Prostate gland (tissue), 2 donors: ENCODE measurements around the gene ZNF69.

Experiments
- POLR2A ChIP-seq: fragments of 450-650 bp; IDR thresholded peaks from one replicate; pipeline ENCODE4 v1.6.1; 2016; ENCODE audit warnings: antibody characterized with exemption, mild to moderate bottlenecking
- POLR2AphosphoS5 ChIP-seq: sonication (generic); formaldehyde crosslinking; IDR thresholded peaks from one replicate; pipeline ENCODE4 v1.6.1; 2017; ENCODE audit warnings: antibody characterized with exemption
- TF ChIP-seq, protein P1 (sequence below), 4 experiments: fragments of 200-600 bp in 2 of 4; fragments of 450-650 bp in 2 of 4; sonication (generic) in 2 of 4; IDR thresholded peaks; 1 replicate in 3 of 4; 2 replicates in 1 of 4; pipeline ENCODE4 v1.5.1; 2016 to 2019; ENCODE audit warnings: antibody characterized with exemption in 4 of 4, mild to moderate bottlenecking in 2 of 4, moderate library complexity in 2 of 4

DNA sequence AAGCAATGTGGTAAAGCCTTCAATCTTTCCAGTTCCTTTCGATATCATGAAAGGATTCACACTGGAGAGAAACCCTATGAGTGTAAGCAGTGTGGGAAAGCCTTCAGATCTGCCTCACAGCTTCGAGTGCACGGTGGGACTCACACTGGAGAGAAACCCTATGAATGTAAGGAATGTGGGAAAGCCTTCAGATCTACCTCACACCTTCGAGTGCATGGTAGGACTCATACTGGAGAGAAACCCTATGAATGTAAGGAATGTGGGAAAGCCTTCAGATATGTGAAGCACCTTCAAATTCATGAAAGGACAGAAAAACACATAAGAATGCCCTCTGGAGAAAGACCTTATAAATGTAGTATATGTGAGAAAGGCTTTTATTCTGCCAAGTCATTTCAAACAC, 61.6 kb downstream of the ZNF69 start:
- TF ChIP-seq, protein P1, sequence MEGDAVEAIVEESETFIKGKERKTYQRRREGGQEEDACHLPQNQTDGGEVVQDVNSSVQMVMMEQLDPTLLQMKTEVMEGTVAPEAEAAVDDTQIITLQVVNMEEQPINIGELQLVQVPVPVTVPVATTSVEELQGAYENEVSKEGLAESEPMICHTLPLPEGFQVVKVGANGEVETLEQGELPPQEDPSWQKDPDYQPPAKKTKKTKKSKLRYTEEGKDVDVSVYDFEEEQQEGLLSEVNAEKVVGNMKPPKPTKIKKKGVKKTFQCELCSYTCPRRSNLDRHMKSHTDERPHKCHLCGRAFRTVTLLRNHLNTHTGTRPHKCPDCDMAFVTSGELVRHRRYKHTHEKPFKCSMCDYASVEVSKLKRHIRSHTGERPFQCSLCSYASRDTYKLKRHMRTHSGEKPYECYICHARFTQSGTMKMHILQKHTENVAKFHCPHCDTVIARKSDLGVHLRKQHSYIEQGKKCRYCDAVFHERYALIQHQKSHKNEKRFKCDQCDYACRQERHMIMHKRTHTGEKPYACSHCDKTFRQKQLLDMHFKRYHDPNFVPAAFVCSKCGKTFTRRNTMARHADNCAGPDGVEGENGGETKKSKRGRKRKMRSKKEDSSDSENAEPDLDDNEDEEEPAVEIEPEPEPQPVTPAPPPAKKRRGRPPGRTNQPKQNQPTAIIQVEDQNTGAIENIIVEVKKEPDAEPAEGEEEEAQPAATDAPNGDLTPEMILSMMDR (IDR thresholded peaks at IDR 0.05) = no peak
- TF ChIP-seq POLR2A (no peak), POLR2AphosphoS5 (no peak)
